Activated T-cell treated with anti-CD3 and anti-CD28 coated beads, Interleukin-2, amount 50 U/mL, for 24 hours (primary cell): ENCODE results near the gene SRGAP3.

ENCODE experiments used
- DNase-seq: peaks from one replicate; pipeline ENCODE4 v3.0.0-alpha.2; 2020
- H3K27ac Mint-ChIP-seq: 2 replicates; pipeline ENCODE4 v1.8.0; 2020; ENCODE audit warnings: mild to moderate bottlenecking, mixed read lengths
- H3K27me3 Mint-ChIP-seq: 2 replicates; pipeline ENCODE4 v1.8.0; 2020; ENCODE audit warnings: mixed read lengths
- H3K36me3 Mint-ChIP-seq: 2 replicates; pipeline ENCODE4 v1.8.0; 2020; ENCODE audit warnings: low read depth, mixed read lengths
- H3K4me1 Mint-ChIP-seq: 2 replicates; pipeline ENCODE4 v1.8.0; 2020; ENCODE audit warnings: low read depth, mixed read lengths
- H3K4me3 Mint-ChIP-seq: 2 replicates; pipeline ENCODE4 v1.8.0; 2020; ENCODE audit warnings: mild to moderate bottlenecking, moderate library complexity, mixed read lengths
- H3K9me3 Mint-ChIP-seq: 2 replicates; pipeline ENCODE4 v1.8.0; 2020; ENCODE audit warnings: mixed read lengths

Gene SRGAP3

DNA sequence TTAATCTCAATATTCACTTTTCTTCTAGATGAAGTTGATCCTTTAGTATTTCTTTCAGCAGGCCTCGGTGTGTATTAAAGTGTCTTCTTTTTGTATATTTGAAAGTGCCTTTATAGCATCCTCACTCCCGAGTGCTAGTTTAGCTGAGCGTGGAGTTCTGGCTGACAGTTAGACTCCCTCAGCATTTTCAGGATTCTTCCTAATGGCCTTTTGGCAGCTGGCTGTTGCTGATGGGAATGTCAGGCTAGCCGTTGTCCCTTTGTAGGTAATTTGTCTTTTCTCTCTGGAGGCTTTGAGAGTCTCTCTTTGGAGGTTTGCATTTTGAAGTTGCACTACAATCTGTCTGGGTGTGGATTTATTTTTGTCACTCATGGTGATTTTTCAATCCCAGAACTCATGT is 94.4 kb downstream of the SRGAP3 start:
- H3K27ac Mint-ChIP-seq: no peak overlapping the region
- peaks cover 17% of the 10 kb centered on the region for H3K9me3 Mint-ChIP-seq
- no peak for DNase-seq
- no peak overlapping the region for H3K4me3 Mint-ChIP-seq
- H3K27me3 Mint-ChIP-seq: no peaks in the 10 kb centered on the region
- no peaks in the 10 kb centered on the region for H3K4me1 Mint-ChIP-seq
- H3K36me3 Mint-ChIP-seq: peaks cover 6% of the 10 kb centered on the region

DNA sequence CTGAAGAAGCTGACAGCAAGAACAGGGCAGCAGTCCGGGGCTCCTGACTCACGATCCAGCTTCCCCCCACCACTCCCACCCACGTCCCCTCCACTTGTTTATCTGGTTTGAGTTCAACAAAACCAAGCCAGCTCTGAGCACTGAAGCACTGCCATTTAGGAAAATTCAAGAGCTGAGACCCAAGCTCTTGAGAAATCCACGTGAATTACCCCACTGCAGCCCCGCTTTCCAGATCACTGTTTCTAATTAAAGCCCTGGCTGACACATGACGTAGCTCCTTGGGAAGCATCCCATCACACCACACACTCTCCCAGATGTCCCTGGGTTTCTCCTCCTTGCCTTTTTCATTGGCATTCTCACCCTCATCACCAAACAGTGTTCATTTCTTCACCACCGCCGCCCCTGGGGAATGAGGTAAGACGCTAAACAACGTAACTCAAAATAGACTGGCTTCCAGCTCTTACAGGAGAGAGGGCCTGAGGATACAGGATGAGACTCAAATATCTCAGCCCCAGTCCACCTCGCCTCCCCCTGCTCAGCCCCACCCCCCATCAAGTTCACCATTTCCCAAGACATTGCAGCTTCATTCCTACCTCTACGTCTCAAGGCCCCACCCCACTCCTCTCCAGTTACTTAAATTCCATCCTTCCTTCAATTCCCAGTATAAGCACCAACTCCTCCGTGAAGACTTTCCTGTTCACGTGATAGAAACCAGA is 95.4 kb downstream of the SRGAP3 start:
- peaks cover 20% of the 10 kb centered on the region for H3K9me3 Mint-ChIP-seq
- H3K36me3 Mint-ChIP-seq: peaks cover 6% of the 10 kb centered on the region
- no peak overlapping the region for H3K4me3 Mint-ChIP-seq
- no peak overlapping the region for H3K27ac Mint-ChIP-seq
- H3K4me1 Mint-ChIP-seq: no peaks in the 10 kb centered on the region
- DNase-seq: no peak
- no peaks in the 10 kb centered on the region for H3K27me3 Mint-ChIP-seq

DNA sequence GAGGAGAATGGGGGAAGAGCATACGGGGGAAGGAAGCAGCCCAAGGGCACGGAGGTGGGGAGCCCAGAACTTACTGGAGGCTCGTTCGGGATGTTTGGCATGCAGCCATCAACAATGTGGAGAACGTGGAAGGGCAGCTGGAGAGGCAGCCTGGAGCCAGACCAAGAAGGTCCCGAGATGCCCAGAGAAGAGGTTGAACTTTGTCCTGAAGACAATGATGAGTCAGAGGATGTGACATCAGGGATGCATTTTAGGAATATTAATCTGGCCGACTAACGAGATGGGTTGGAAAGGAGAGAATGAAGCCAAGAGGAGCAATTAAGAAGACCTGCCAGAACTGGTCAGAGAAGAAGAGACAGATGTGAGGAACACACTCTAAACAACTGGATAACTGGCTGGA is 98.2 kb downstream of the SRGAP3 start:
- Mint-ChIP-seq H3K4me1 (no peaks in the 10 kb centered on the region), H3K36me3 (peaks cover 6% of the 10 kb centered on the region), H3K27me3 (no peaks in the 10 kb centered on the region), H3K27ac (no peak overlapping the region), H3K9me3 (peaks cover 20% of the 10 kb centered on the region), H3K4me3 (no peak overlapping the region)
- no peak for DNase-seq

DNA sequence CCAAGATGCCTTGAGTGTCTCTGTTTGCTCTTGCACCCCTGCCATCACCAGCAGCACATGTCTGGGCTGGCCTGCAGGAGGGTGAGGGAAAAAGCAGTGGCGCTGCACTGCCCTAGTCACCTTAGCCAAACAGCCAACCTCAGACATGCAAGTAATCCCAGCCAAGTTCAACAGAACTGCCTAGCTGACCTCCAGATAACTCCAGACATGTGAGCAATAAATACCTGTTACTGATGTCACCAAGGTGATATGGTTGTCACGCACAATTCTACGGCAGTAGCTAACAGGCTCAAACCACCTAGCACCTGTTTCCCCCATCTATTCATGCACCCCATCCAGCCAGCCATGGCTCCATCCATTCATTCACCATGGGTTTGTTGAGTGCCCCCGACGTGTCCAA is 99.9 kb downstream of the SRGAP3 start:
- H3K4me1 Mint-ChIP-seq: no peaks in the 10 kb centered on the region
- no peak overlapping the region for H3K27ac Mint-ChIP-seq
- DNase-seq: no peak
- H3K27me3 Mint-ChIP-seq: no peaks in the 10 kb centered on the region
- H3K9me3 Mint-ChIP-seq: peaks cover 20% of the 10 kb centered on the region
- H3K4me3 Mint-ChIP-seq: no peak overlapping the region
- H3K36me3 Mint-ChIP-seq: peaks cover 6% of the 10 kb centered on the region

DNA sequence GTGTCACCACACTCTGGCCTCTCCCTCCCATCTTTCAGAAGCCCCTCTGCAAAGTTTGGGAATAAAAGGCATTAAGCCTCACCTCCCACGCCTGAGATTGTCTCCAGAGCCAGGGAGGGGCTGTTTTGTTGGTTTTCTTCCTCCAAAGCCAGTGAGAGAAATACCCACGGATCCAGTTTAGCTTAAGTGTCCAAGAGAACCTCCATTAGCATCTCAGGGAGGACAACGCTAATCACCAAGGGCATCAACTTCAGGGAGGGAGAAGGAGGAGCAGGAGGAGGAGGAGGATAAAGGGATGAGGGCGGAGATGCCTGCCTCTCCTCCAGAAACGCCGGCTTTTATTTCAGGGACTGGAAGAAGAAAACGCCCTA is 101.6 kb downstream of the SRGAP3 start:
- DNase-seq: no peak

DNA sequence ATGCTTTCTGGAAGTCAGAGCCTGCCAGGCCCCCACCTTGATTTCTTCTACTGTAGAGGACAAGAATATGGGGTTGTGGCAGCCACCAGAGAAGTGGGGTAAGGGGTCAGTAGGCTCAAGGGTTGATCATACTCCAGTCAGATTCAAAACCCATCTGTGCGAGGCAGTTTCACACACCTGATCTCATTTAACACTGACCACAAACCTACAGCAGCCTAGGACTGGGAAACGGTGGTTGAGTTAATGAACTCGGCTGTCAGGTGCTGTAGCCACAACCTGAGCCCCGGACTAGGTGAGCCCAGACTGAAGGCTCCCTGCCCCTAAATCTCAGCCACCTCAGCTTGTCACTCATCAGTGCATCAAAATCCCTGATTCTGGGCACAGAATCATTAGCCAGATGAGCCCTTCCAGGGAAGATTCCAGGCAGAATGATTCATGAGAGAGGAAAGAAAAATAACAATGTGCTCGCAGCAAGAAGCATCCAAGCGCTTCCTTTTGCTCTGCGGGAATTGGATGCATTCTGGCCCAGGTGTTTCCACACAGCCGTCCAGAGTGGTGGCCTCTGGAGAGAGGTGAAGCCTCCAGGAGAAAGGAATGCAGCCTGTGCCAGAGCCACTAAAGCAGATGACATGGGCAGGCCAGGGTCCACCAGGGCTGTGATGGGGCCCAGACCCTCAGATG is 102.1 kb downstream of the SRGAP3 start:
- Mint-ChIP-seq H3K9me3 (peaks cover 20% of the 10 kb centered on the region), H3K27ac (no peak overlapping the region), H3K36me3 (peaks cover 6% of the 10 kb centered on the region), H3K27me3 (no peaks in the 10 kb centered on the region), H3K4me1 (no peaks in the 10 kb centered on the region), H3K4me3 (no peak overlapping the region)
- DNase-seq: no peak

More for the DNA sequence above, 101.6 kb downstream of the SRGAP3 start:
- no peaks in the 10 kb centered on the region for H3K27me3 Mint-ChIP-seq
- H3K4me1 Mint-ChIP-seq: no peaks in the 10 kb centered on the region
- H3K27ac Mint-ChIP-seq: no peak overlapping the region
- no peak overlapping the region for H3K4me3 Mint-ChIP-seq
- peaks cover 20% of the 10 kb centered on the region for H3K9me3 Mint-ChIP-seq
- H3K36me3 Mint-ChIP-seq: peaks cover 6% of the 10 kb centered on the region

DNA sequence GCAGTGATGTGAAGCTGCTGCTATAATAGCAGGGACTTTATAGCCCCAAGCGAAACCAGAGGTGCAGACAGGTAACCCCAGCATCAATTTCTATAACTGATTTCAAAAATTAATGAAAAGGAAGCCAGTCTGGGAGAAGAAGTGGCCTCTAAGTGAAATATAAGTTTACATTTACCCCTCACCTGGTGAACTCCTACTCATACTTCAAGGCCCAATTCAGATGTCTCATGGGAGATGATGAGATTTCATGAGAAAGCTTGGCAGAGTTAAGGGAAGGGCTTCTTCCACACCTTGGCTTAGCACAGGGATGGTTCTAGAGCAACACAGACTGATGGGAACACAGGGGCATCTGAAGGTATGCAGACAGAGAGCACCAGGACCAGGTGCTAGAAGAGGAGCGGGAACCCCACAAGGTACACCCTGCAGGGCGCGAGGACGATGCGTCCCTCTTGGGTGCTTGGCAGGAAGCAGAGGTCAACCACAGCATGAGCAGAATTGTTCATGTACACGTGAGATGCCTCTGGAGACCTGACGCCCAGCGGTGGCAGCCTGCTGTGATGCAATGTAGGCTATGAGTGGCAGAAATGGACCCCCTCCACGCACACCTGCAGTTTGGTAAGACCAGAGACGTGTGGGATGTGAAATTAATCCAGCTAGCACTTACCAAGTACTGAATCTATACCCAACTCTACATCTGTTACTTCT is 102.9 kb downstream of the SRGAP3 start:
- H3K36me3 Mint-ChIP-seq: peaks cover 6% of the 10 kb centered on the region
- no peaks in the 10 kb centered on the region for H3K4me1 Mint-ChIP-seq
- no peaks in the 10 kb centered on the region for H3K27me3 Mint-ChIP-seq
- no peak for DNase-seq
- H3K27ac Mint-ChIP-seq: no peak overlapping the region
- peaks cover 16% of the 10 kb centered on the region for H3K9me3 Mint-ChIP-seq
- H3K4me3 Mint-ChIP-seq: no peak overlapping the region

DNA sequence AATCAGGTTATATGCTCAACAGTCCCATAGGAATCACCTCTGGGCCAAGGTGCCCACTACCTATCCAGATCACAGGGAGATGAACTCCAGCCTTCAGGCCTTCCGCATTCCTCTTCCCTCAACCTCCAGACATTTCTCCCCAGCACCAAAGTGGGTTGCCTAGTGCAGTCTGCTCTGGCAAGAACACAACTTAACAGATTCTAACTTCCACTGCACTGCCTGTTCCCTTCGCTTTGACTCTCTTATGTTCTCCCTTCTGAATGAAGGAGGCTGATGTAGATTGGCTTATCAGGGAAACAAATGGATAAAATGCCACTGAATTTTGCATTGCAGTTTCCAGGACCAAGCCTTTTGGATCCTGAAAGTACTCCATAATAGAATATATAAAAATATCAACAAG is 106.3 kb downstream of the SRGAP3 start:
- H3K36me3 Mint-ChIP-seq: no peaks in the 10 kb centered on the region
- H3K27ac Mint-ChIP-seq: no peak overlapping the region
- H3K9me3 Mint-ChIP-seq: no peaks in the 10 kb centered on the region
- peaks cover 4% of the 10 kb centered on the region for H3K27me3 Mint-ChIP-seq
- no peak for DNase-seq
- no peaks in the 10 kb centered on the region for H3K4me1 Mint-ChIP-seq
- no peak overlapping the region for H3K4me3 Mint-ChIP-seq

DNA sequence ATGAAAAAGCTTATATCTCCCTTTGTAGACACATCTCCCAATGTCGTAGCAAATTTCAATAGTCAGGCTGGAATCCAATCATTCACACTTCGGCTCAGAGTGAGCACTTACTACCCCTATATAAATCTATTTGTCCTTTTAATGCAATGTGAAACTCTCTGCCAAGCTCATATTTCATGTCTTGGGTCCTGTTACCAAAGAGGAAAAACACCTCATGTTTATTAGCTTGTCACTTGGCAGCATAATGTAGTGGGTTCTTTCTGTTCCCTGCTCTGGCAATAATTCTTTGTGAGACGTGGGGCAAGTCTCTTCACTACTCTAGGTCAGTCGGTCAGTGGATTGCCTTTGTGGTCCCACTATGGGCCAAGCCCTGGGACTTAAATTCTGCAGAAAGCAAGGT is 107.1 kb downstream of the SRGAP3 start:
- no peaks in the 10 kb centered on the region for H3K36me3 Mint-ChIP-seq
- H3K9me3 Mint-ChIP-seq: no peaks in the 10 kb centered on the region
- DNase-seq: no peak
- H3K27me3 Mint-ChIP-seq: peaks cover 11% of the 10 kb centered on the region
- no peak overlapping the region for H3K27ac Mint-ChIP-seq
- H3K4me1 Mint-ChIP-seq: no peaks in the 10 kb centered on the region
- no peak overlapping the region for H3K4me3 Mint-ChIP-seq

DNA sequence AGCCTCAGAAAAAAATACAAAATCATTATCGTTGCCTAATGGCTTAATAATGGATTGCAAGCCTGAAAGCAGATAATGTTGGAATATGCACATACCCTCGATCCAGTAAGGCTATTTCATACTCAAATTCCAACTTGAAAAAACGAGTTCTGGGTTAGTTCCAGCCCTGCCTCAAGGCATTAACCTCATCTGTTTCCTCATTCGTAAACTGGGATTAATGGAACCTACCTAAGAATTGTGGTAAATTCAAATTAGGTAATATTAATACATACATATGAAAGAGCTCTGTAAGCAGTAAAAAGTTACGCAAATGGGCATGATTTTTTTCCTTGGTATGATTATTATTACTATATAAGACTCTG is 107.5 kb downstream of the SRGAP3 start:
- Mint-ChIP-seq H3K4me3 (no peak overlapping the region), H3K27ac (no peak overlapping the region), H3K36me3 (no peaks in the 10 kb centered on the region), H3K9me3 (no peaks in the 10 kb centered on the region), H3K4me1 (no peaks in the 10 kb centered on the region), H3K27me3 (peaks cover 15% of the 10 kb centered on the region)
- no peak for DNase-seq

DNA sequence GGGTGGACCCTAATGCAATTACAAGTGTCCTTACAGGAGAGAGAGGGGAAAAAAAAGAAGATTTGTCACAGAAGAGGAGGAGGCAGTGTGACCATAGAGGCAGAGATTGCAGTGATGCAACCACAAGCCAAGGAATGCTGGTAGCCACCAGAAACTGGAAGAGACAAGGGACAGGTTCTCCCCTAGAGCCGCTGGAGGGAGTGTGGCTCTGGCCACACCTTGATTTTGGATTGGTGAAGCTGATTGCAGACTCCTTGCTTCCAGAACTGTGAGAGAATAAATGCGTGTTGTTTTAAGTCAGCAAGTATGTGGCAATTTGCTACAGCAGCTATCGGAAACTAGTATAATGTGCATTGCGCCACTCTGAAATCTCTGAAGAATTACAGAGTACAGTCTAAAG is 110.1 kb downstream of the SRGAP3 start:
- DNase-seq: no peak
- Mint-ChIP-seq H3K27ac (no peak overlapping the region), H3K27me3 (peaks cover 29% of the 10 kb centered on the region), H3K4me1 (peaks cover 1% of the 10 kb centered on the region), H3K4me3 (no peak overlapping the region), H3K9me3 (no peaks in the 10 kb centered on the region), H3K36me3 (no peaks in the 10 kb centered on the region)

DNA sequence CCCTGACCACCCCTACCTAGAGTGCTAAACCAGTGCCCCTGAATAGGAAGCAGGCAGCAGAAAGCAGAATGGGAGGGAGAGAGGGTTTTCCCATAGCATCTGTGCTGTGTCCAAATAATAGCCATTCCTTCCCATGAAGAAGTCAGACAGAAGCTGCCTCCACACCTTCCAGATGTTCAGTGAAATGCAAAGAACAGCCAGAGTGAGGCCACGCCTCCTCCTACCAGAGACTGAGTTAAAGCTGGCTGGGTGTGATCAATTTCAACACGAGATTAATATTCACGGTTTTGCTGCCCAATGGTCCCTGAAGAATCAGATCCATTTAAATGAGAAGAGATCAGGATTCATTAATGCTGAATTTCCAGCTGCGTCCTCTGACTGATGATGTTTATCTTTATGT is 111.8 kb downstream of the SRGAP3 start:
- Mint-ChIP-seq H3K9me3 (no peaks in the 10 kb centered on the region), H3K27ac (no peak overlapping the region), H3K27me3 (peaks cover 29% of the 10 kb centered on the region), H3K4me1 (peaks cover 1% of the 10 kb centered on the region), H3K4me3 (no peak overlapping the region), H3K36me3 (no peaks in the 10 kb centered on the region)
- DNase-seq: no peak

DNA sequence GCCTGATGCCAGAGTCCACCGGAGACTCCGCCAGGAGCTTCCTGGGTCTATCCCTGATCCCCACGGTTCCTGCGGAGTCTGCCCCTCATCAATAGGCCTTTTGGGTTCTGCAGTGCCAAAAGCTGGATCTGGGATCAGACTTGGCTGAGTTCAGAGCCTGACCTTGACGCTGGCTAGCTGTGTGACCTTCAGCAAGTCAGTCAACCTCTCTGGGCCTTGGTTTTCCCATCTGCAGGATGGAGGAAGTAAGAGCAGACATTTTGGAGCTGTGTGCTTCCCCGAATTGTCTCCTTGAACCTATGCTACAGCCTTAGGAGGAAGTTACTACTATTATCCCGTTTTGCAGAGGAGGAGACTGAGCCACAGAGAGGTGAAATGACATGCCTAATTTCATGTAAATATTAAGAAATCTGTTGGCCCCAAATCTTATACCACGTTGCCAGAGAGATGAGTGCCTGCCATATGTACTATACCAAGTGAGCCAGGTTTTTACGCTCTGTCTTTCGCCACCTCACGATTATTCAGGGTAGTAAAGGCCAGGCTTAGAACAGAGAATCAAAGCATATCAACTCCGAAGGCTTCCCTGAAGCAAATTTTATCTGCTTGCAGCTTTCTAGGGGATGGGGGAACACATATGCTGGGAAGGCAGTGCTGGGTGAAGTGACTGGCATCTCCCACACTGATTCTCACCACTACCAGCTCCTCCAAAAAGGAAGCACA is 112.5 kb downstream of the SRGAP3 start:
- H3K36me3 Mint-ChIP-seq: no peaks in the 10 kb centered on the region
- H3K9me3 Mint-ChIP-seq: no peaks in the 10 kb centered on the region
- peaks cover 29% of the 10 kb centered on the region for H3K27me3 Mint-ChIP-seq
- no peak for DNase-seq
- no peak overlapping the region for H3K27ac Mint-ChIP-seq
- peaks cover 1% of the 10 kb centered on the region for H3K4me1 Mint-ChIP-seq
- no peak overlapping the region for H3K4me3 Mint-ChIP-seq

DNA sequence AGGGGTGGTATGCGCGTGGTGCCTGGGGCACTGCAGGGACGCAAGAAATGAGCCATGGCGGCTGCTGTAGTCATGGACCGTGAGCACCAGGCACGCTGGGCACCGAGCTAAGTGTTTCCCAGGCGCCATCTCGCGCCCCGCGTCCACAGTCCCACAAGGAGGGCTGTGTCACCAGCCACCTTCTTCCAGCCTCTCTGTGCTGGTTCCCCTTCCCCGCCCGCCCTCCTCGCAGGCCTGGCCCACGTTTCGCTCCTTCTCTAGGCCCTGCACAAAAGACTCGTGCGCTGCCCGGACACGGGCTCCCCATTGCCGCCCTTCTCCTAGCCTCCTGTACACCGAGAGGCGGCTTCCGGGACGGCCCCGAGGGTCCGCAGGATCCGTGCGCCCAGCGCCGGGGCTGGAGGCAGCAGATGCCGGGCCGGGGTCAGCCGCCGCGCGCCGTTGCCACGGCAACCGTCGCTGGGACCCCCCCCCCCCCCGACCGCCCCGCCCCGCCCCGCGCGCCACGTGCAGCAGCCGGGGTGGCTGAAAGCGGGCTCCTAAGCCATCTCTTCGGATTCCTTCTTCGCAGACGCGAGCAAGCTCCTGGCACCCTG is 113.4 kb downstream of the SRGAP3 start:
- no peaks in the 10 kb centered on the region for H3K9me3 Mint-ChIP-seq
- peaks cover 29% of the 10 kb centered on the region for H3K27me3 Mint-ChIP-seq
- DNase-seq: peak; percentile 44
- H3K27ac Mint-ChIP-seq: no peak overlapping the region
- no peaks in the 10 kb centered on the region for H3K36me3 Mint-ChIP-seq
- no peak overlapping the region for H3K4me3 Mint-ChIP-seq
- H3K4me1 Mint-ChIP-seq: peaks cover 1% of the 10 kb centered on the region
